Measurements from ENCODE around the gene SUCLG2. TPM values are rescaled to one million over a fixed set of nuclear protein-coding genes. Genes with fewer than 3 reads are reported as not detected.
A peak's percentile ranks its signal among the peaks of the same experiment; 100 is the strongest.

Gene SUCLG2
- total RNA-seq, 2 donors from 2014 or later = 42.0 to 50.4 TPM

- TF ChIP-seq POLR2A (IDR thresholded peaks at IDR 0.05) = no peak
- TF ChIP-seq, protein P1, sequence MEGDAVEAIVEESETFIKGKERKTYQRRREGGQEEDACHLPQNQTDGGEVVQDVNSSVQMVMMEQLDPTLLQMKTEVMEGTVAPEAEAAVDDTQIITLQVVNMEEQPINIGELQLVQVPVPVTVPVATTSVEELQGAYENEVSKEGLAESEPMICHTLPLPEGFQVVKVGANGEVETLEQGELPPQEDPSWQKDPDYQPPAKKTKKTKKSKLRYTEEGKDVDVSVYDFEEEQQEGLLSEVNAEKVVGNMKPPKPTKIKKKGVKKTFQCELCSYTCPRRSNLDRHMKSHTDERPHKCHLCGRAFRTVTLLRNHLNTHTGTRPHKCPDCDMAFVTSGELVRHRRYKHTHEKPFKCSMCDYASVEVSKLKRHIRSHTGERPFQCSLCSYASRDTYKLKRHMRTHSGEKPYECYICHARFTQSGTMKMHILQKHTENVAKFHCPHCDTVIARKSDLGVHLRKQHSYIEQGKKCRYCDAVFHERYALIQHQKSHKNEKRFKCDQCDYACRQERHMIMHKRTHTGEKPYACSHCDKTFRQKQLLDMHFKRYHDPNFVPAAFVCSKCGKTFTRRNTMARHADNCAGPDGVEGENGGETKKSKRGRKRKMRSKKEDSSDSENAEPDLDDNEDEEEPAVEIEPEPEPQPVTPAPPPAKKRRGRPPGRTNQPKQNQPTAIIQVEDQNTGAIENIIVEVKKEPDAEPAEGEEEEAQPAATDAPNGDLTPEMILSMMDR (IDR thresholded peaks at IDR 0.05) = no peak
- DNase-seq = no peak
- H3K36me3 ChIP-seq (replicated peaks in 1 of 2; ENCODE audit: insufficient read depth in 1 of 2, low read depth in 2 of 2) = no peaks in the 10 kb centered on the region
- H3K4me3 ChIP-seq = no peak overlapping the region
- H3K27ac ChIP-seq = no peak overlapping the region
- no peaks in the 10 kb centered on the region for H3K9me3 ChIP-seq
- intact Hi-C loops (cut with DNase I) = no loop called here
- H3K4me1 ChIP-seq = no peaks in the 10 kb centered on the region
- no peaks in the 10 kb centered on the region for H3K27me3 ChIP-seq
- ATAC-seq = no peak
Measured at GRCh38 chr3:67349551-67350174, 304.7 kb downstream of the SUCLG2 start.

DNA sequence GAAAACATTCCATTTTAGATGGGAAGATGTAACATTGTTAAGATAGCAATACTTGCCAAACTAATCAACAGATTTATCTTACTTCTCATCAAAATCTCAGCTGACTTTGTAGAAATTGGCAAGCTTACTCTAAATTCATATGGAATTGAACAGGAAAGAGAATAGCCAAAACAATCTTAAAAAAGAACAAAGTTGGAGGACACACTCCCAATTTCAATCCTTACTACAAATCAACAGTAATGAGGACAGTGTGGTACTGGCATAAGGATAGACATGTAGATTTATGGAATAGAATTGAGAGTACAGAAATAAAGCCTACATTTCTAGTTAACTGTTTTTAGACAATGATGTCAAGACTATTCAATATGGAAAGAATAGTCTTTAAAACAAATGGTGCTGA lies 308.3 kb downstream of the SUCLG2 start:
- ATAC-seq = no peak
- Histone ChIP-seq H3K36me3 (replicated peaks in 1 of 2; ENCODE audit: insufficient read depth in 1 of 2, low read depth in 2 of 2) (no peaks in the 10 kb centered on the region), H3K27ac (no peak overlapping the region), H3K27me3 (no peaks in the 10 kb centered on the region), H3K4me1 (no peaks in the 10 kb centered on the region), H3K4me3 (no peak overlapping the region), H3K9me3 (no peaks in the 10 kb centered on the region)
- TF ChIP-seq POLR2A (IDR thresholded peaks at IDR 0.05) = no peak
- TF ChIP-seq, protein P1 (IDR thresholded peaks at IDR 0.05) = no peak
- intact Hi-C loops (cut with DNase I) = no loop called here
- DNase-seq = no peak

- Histone ChIP-seq H3K27ac (no peak overlapping the region), H3K9me3 (peaks cover 0 to 8% (median 0%) of the 10 kb centered on the region in 3 donors), H3K27me3 (no peaks in the 10 kb centered on the region), H3K4me1 (no peaks in the 10 kb centered on the region), H3K36me3 (replicated peaks in 1 of 2; ENCODE audit: insufficient read depth in 1 of 2, low read depth in 2 of 2) (no peaks in the 10 kb centered on the region), H3K4me3 (no peak overlapping the region)
- DNase-seq = peak in 2 of 4 donors; percentile 8 to 11
- intact Hi-C loops (cut with DNase I) = no loop called here
- WGBS, 2 donors = 13 to 24% methylated on average over 1 to 2 of the region's 2 CpGs
- TF ChIP-seq, protein P1 (IDR thresholded peaks at IDR 0.05) = no peak
- TF ChIP-seq POLR2A (IDR thresholded peaks at IDR 0.05) = no peak
- no peak for ATAC-seq
Measured at GRCh38 chr3:67335813-67336212, 318.6 kb downstream of the SUCLG2 start.

GRCh38 chr3:67334588-67334987 lies 319.8 kb downstream of the SUCLG2 start:
- Histone ChIP-seq H3K4me1 (no peaks in the 10 kb centered on the region), H3K9me3 (peaks cover 0 to 2% (median 0%) of the 10 kb centered on the region in 3 donors), H3K36me3 (replicated peaks in 1 of 2; ENCODE audit: insufficient read depth in 1 of 2, low read depth in 2 of 2) (no peaks in the 10 kb centered on the region), H3K4me3 (no peak overlapping the region), H3K27me3 (no peaks in the 10 kb centered on the region), H3K27ac (no peak overlapping the region)
- TF ChIP-seq, protein P1 (IDR thresholded peaks at IDR 0.05) = no peak
- no peak for TF ChIP-seq POLR2A (IDR thresholded peaks at IDR 0.05)
- ATAC-seq (no peak), DNase-seq (no peak)
- intact Hi-C loops (cut with DNase I) = no loop called here

GRCh38 chr3:67329358-67329757 lies 325.1 kb downstream of the SUCLG2 start:
- H3K4me1 ChIP-seq = no peaks in the 10 kb centered on the region
- no peak overlapping the region for H3K27ac ChIP-seq
- DNase-seq (no peak), ATAC-seq (no peak)
- intact Hi-C loops (cut with DNase I) = no loop called here
- no peak for TF ChIP-seq POLR2A (IDR thresholded peaks at IDR 0.05)
- TF ChIP-seq, protein P1 (IDR thresholded peaks at IDR 0.05) = no peak
- 59 to 81% methylated on average over 2 of the region's 2 CpGs for WGBS, 2 donors
- H3K36me3 ChIP-seq (replicated peaks in 1 of 2; ENCODE audit: insufficient read depth in 1 of 2, low read depth in 2 of 2) = no peaks in the 10 kb centered on the region
- no peaks in the 10 kb centered on the region for H3K27me3 ChIP-seq
- H3K4me3 ChIP-seq = no peak overlapping the region
- H3K9me3 ChIP-seq = no peaks in the 10 kb centered on the region

Data from body of pancreas (tissue), 4 donors.